ENCODE data around the gene CRB1. TPM values are rescaled to one million over a fixed set of nuclear protein-coding genes. Genes with fewer than 3 reads are reported as not detected.

CRB1 gene
- total RNA-seq, 1 donor from 2014 or later, result 0.05 TPM

DNA sequence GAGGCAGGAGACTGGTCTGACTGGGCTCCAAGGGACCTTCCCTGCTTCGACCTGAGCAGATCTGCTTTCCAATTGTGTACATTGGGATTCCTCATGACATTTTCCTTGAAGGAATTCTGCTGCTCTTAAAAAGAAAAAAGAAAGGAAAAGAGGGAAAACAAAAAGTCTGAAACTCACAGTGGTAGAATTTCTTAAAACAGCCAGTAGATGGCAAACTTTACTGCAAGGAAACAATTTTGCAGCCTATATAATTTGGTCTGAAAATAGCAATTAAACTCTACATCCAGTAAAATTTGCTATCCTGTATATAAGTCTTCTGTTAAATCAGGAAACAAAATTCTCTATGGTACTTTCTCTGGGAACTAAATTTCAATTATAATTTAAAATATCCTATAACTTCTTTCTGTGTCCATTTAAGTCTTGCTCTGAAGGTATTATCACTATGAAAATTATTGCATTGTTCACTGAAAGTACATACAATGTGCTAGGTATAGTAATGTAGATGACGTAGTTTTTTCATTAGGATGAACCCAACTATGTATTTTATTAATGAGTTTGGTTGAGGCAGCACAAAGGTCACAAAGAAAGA, 59.8 kb downstream of the CRB1 start:
- TF ChIP-seq, protein P1, sequence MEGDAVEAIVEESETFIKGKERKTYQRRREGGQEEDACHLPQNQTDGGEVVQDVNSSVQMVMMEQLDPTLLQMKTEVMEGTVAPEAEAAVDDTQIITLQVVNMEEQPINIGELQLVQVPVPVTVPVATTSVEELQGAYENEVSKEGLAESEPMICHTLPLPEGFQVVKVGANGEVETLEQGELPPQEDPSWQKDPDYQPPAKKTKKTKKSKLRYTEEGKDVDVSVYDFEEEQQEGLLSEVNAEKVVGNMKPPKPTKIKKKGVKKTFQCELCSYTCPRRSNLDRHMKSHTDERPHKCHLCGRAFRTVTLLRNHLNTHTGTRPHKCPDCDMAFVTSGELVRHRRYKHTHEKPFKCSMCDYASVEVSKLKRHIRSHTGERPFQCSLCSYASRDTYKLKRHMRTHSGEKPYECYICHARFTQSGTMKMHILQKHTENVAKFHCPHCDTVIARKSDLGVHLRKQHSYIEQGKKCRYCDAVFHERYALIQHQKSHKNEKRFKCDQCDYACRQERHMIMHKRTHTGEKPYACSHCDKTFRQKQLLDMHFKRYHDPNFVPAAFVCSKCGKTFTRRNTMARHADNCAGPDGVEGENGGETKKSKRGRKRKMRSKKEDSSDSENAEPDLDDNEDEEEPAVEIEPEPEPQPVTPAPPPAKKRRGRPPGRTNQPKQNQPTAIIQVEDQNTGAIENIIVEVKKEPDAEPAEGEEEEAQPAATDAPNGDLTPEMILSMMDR (IDR thresholded peaks at IDR 0.05; ENCODE audit: borderline replicate concordance), result peak; percentile 64
- no peak overlapping the region for H3K4me3 ChIP-seq
- H3K27ac ChIP-seq (replicated peaks), result no peak overlapping the region
- peaks cover 7% of the 10 kb centered on the region for H3K4me1 ChIP-seq
- H3K27me3 ChIP-seq (ENCODE audit: low read depth), result no peaks in the 10 kb centered on the region
- intact Hi-C loops (cut with micrococcal nuclease), result no loop called here
- no peak for DNase-seq
- H3K9me3 ChIP-seq (replicated peaks), result no peaks in the 10 kb centered on the region
- H3K36me3 ChIP-seq, result no peaks in the 10 kb centered on the region

- H3K9me3 ChIP-seq (replicated peaks), result no peaks in the 10 kb centered on the region
- DNase-seq, result no peak
- no peaks in the 10 kb centered on the region for H3K27me3 ChIP-seq (ENCODE audit: low read depth)
- no peak overlapping the region for H3K27ac ChIP-seq (replicated peaks)
- no peaks in the 10 kb centered on the region for H3K36me3 ChIP-seq
- H3K4me1 ChIP-seq, result peaks cover 7% of the 10 kb centered on the region
- TF ChIP-seq, protein P1 (IDR thresholded peaks at IDR 0.05; ENCODE audit: borderline replicate concordance), result no peak
- intact Hi-C loops (cut with micrococcal nuclease), result no loop called here
- H3K4me3 ChIP-seq, result no peak overlapping the region
Measured at GRCh38 chr1:197330213-197330612, 62.2 kb downstream of the CRB1 start.

DNA sequence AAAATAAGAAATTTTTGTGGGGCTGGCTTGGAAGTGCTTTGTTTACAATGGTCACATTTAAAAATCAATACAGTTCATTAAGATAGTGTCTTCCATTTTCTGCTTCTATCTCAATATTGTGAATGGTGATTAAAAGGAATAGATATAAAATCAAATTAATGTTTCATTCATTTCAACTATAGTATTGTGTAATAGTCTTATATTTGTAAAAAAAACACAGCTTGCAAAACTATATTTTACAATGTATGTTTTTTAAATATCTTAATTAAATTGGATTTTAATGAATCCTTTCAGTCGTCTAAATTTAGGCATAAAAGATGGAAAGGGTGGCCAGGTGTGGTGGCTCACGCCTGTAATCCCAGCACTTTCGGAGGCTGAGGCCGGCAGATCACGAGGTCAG, 63.5 kb downstream of the CRB1 start:
- H3K27ac ChIP-seq (replicated peaks), result no peak overlapping the region
- TF ChIP-seq, protein P1 (IDR thresholded peaks at IDR 0.05; ENCODE audit: borderline replicate concordance), result no peak
- no peak for DNase-seq
- no peaks in the 10 kb centered on the region for H3K9me3 ChIP-seq (replicated peaks)
- peaks cover 7% of the 10 kb centered on the region for H3K4me1 ChIP-seq
- intact Hi-C loops (cut with micrococcal nuclease), result no loop called here
- no peak overlapping the region for H3K4me3 ChIP-seq
- no peaks in the 10 kb centered on the region for H3K36me3 ChIP-seq
- no peaks in the 10 kb centered on the region for H3K27me3 ChIP-seq (ENCODE audit: low read depth)

DNA sequence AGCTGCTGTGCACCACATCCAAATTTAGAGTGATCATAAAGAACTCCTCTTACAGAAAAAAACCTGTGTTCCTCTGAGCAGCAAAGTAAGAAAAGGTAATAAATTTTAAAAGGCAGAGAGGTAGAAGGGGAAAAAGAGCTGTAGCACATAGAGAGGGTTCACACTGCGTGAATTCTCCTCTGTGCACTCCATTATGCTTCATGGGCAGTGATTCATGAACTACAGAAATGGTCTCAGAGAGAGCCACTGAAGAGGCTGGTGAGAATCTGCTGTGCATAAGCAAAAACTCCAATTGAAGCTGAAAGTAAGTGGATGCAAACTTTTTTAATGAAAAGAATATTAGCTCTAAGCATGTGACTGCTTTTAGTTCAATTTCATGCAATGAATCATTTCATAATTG, 65.0 kb downstream of the CRB1 start:
- Histone ChIP-seq H3K9me3 (replicated peaks) (no peaks in the 10 kb centered on the region), H3K4me3 (no peak overlapping the region), H3K4me1 (peaks cover 7% of the 10 kb centered on the region), H3K27ac (replicated peaks) (no peak overlapping the region), H3K27me3 (ENCODE audit: low read depth) (no peaks in the 10 kb centered on the region), H3K36me3 (no peaks in the 10 kb centered on the region)
- TF ChIP-seq, protein P1 (IDR thresholded peaks at IDR 0.05; ENCODE audit: borderline replicate concordance), result no peak
- intact Hi-C loops (cut with micrococcal nuclease), result no loop called here
- DNase-seq, result no peak

GRCh38 chr1:197336571-197336970, 68.5 kb downstream of the CRB1 start:
- Histone ChIP-seq H3K27ac (replicated peaks) (no peak overlapping the region), H3K4me3 (no peak overlapping the region), H3K27me3 (ENCODE audit: low read depth) (no peaks in the 10 kb centered on the region), H3K36me3 (no peaks in the 10 kb centered on the region), H3K9me3 (replicated peaks) (no peaks in the 10 kb centered on the region), H3K4me1 (no peaks in the 10 kb centered on the region)
- no peak for DNase-seq
- intact Hi-C loops (cut with micrococcal nuclease), result no loop called here
- TF ChIP-seq, protein P1 (IDR thresholded peaks at IDR 0.05; ENCODE audit: borderline replicate concordance), result no peak

Data from left ventricle myocardium inferior (tissue), 1 donor.